Activated T-helper 17 cell treated with anti-CD3 and anti-CD28 coated beads, Interleukin-2, amount 50 U/mL, for 72 hours (primary cell): ENCODE results near the gene MAZ. TPM values are rescaled to one million over a fixed set of nuclear protein-coding genes. Genes with fewer than 3 reads are reported as not detected.
"Not testable (repeated sequence)": the region's sequence is repeated elsewhere in the genome, so short reads cannot be mapped to it uniquely, and the experiment has no call there.

Experiments
- ATAC-seq: fragments of 150-1000 bp; cut with Tn5 transposase; replicated peaks from 2 replicates; pipeline ENCODE4 v1.10.0; 2021; ENCODE audit warnings: mild to moderate bottlenecking, moderate library complexity
- H3K27ac Mint-ChIP-seq: one replicate; pipeline ENCODE4 v1.8.0; 2022; ENCODE audit warnings: mixed read lengths
- H3K27me3 Mint-ChIP-seq: one replicate; pipeline ENCODE4 v1.8.0; 2022; ENCODE audit warnings: mixed read lengths
- H3K36me3 Mint-ChIP-seq: one replicate; pipeline ENCODE4 v1.8.0; 2022; ENCODE audit warnings: low read depth, mild to moderate bottlenecking, mixed read lengths
- H3K4me1 Mint-ChIP-seq: one replicate; pipeline ENCODE4 v1.8.0; 2022; ENCODE audit warnings: mixed read lengths
- H3K4me3 Mint-ChIP-seq: one replicate; pipeline ENCODE4 v1.8.0; 2022; ENCODE audit warnings: mild to moderate bottlenecking, mixed read lengths
- H3K9me3 Mint-ChIP-seq: one replicate; pipeline ENCODE4 v1.8.0; 2022; ENCODE audit warnings: mixed read lengths
- total RNA-seq, 2 donors: library from RNA; stranded (reverse); gene quantifications; one replicate each; pipeline ENCODE4 v1.2.3, GENCODE V29; 2022

Gene MAZ
- total RNA-seq, 2 donors from 2014 or later = 239 to 288 TPM

- Mint-ChIP-seq H3K27me3 (no peaks in the 10 kb centered on the region), H3K27ac (peak overlapping the region; percentile 96), H3K36me3 (peaks cover 82% of the 10 kb centered on the region)
Measured at GRCh38 chr16:29820730-29821642, 14.7 kb downstream of the MAZ start.

DNA sequence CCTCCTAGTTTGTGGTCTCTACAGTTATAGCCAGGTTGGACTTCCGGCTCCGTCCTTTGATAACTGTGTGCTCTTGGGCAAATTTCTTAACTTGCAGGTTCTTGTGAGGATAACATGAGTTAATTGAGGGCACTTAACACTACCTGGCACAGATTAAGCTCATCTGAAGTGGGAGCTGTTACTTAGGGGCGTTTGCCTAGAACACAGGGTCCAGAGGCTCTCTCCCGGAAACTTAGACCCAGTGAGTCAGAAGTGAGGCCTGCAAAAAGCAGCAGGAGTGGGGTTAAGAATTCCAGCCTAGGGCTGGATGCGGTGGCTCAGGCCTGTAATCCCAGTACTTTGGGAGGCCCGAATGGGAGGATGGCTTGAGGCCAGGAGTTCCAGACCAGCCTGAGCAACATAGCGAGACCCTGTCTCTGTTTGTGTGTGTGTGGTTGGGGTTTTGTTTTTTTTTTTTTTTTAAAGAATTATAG is 15.3 kb downstream of the MAZ start:
- Mint-ChIP-seq H3K4me3 (peak overlapping the region; percentile 99), H3K4me1 (peaks cover 33% of the 10 kb centered on the region), H3K9me3 (no peaks in the 10 kb centered on the region), H3K27ac (peak overlapping the region; percentile 96), H3K27me3 (no peaks in the 10 kb centered on the region), H3K36me3 (peaks cover 76% of the 10 kb centered on the region)
- ATAC-seq = no peak

More at GRCh38 chr16:29820730-29821642, 14.7 kb downstream of the MAZ start:
- peak; percentile 61 for ATAC-seq
- H3K4me3 Mint-ChIP-seq = peak overlapping the region; percentile 99
- H3K9me3 Mint-ChIP-seq = no peaks in the 10 kb centered on the region
- peaks cover 32% of the 10 kb centered on the region for H3K4me1 Mint-ChIP-seq

GRCh38 chr16:29824589-29825144 is 18.3 kb downstream of the MAZ start:
- ATAC-seq = peak; percentile 4
- H3K36me3 Mint-ChIP-seq = peaks cover 59% of the 10 kb centered on the region
- peaks cover 24% of the 10 kb centered on the region for H3K4me1 Mint-ChIP-seq
- H3K4me3 Mint-ChIP-seq = peak overlapping the region; percentile 73
- H3K27ac Mint-ChIP-seq = peak overlapping the region; percentile 84
- no peaks in the 10 kb centered on the region for H3K27me3 Mint-ChIP-seq
- no peaks in the 10 kb centered on the region for H3K9me3 Mint-ChIP-seq

DNA sequence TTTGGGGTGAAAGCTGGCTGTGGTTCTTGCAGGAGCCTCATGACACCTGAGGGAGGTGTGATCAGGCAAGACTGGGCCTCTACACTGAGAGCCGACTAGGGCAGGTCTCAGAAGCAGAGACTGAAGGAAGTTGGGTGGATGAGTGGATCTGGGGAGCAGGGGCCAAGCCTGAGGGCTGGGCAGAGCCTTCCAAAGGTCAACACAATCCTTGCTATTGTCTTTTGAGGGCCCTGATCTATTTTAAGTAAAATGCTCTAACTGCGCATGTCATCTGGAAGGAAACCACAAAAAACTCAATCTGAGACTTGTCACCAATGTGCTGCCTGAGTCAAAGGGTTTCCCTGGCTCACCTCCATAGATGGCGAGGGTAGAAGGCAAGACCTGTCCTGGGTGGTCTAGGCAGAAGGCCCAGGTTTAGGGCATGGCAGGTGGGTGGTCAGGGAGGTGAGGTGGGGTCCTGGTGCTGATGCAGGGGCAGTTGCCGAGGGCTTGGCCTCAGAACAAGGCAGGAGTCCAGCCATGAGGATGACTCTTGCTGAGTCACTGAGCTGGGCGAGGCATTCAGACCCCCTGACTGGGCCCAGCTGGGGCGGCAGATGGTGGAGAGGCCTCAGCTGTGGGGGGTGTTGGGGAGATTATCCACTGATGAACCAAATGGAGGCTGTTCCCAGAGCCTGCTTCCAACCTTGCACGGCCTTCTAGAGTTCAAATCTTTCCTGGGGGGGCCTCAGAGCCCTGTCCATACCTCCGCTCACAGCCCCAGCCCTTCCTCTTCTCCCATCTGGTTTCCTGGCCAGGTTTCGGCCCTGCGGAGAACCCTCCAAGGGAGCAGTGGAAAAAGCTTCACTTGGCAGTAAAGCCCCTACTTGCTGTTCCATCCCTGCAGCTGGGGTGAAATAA is 19.1 kb downstream of the MAZ start:
- no peaks in the 10 kb centered on the region for H3K27me3 Mint-ChIP-seq
- peak; percentile 57 for ATAC-seq
- peaks cover 29% of the 10 kb centered on the region for H3K4me1 Mint-ChIP-seq
- H3K4me3 Mint-ChIP-seq = peak overlapping the region; percentile 73
- peak overlapping the region; percentile 84 for H3K27ac Mint-ChIP-seq
- peaks cover 59% of the 10 kb centered on the region for H3K36me3 Mint-ChIP-seq
- no peaks in the 10 kb centered on the region for H3K9me3 Mint-ChIP-seq

DNA sequence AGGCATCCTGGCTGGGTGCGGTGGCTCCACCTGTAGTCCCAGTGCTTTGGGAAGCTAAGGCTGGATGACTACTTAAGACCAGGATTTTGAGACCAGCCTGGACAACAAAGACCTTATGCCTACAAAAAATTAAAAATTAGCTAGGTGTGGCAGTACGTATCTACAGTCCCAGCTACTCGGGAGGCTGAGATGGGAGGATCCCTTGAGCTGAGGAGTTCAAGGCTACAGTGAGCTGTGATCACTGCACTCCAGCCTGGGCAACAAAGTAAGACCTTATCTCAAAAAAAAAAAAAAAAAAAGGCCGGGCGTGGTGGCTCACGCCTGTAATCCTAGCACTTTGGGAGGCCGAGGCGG is 20.0 kb downstream of the MAZ start:
- no peak for ATAC-seq
- Mint-ChIP-seq H3K4me3 (peak overlapping the region; percentile 73), H3K4me1 (peaks cover 29% of the 10 kb centered on the region), H3K27ac (peak overlapping the region; percentile 92), H3K36me3 (peaks cover 58% of the 10 kb centered on the region), H3K9me3 (no peaks in the 10 kb centered on the region), H3K27me3 (no peaks in the 10 kb centered on the region)

GRCh38 chr16:29830774-29831173 is 24.4 kb downstream of the MAZ start:
- H3K27ac Mint-ChIP-seq = peak overlapping the region; percentile 79

DNA sequence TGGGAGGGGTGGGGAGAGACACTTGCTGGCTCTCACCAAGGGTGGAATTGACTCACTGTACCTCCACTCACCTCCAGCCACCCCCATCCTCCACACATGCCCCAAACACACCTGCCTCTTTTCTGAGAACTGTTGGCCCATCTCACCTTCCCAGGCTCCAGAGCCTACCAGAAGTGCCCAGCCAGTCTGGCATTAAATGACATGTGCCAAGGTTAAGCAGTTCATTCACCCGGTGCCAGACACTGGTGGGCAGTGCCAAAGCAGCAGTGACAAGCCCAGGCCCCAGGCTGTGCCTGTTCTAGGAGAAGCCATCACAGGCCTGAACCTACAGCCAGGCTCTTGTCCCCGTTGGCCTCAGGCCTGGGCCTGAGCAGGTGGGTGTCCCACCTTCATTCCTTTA is 25.2 kb downstream of the MAZ start:
- Mint-ChIP-seq H3K4me3 (no peak overlapping the region), H3K27ac (peak overlapping the region; percentile 79), H3K9me3 (no peaks in the 10 kb centered on the region), H3K36me3 (peaks cover 80% of the 10 kb centered on the region), H3K27me3 (no peaks in the 10 kb centered on the region), H3K4me1 (peaks cover 24% of the 10 kb centered on the region)
- ATAC-seq = no peak

More at GRCh38 chr16:29830774-29831173, 24.4 kb downstream of the MAZ start:
- H3K4me1 Mint-ChIP-seq = peaks cover 26% of the 10 kb centered on the region
- ATAC-seq = no peak
- H3K9me3 Mint-ChIP-seq = no peaks in the 10 kb centered on the region
- no peaks in the 10 kb centered on the region for H3K27me3 Mint-ChIP-seq
- H3K4me3 Mint-ChIP-seq = no peak overlapping the region
- peaks cover 73% of the 10 kb centered on the region for H3K36me3 Mint-ChIP-seq

- Mint-ChIP-seq H3K27ac (peak overlapping the region; percentile 24), H3K36me3 (peaks cover 87% of the 10 kb centered on the region), H3K4me1 (peaks cover 16% of the 10 kb centered on the region)
- H3K9me3 Mint-ChIP-seq, ATAC-seq, H3K27me3 Mint-ChIP-seq, H3K4me3 Mint-ChIP-seq: not testable (repeated sequence)
Measured at GRCh38 chr16:29833219-29833618, 26.9 kb downstream of the MAZ start.

GRCh38 chr16:29834079-29834478 is 27.8 kb downstream of the MAZ start:
- Mint-ChIP-seq H3K36me3 (peaks cover 95% of the 10 kb centered on the region), H3K9me3 (no peaks in the 10 kb centered on the region), H3K4me1 (peaks cover 16% of the 10 kb centered on the region), H3K4me3 (no peak overlapping the region), H3K27me3 (no peaks in the 10 kb centered on the region), H3K27ac (peak overlapping the region; percentile 24)
- peak; percentile 71 for ATAC-seq

DNA sequence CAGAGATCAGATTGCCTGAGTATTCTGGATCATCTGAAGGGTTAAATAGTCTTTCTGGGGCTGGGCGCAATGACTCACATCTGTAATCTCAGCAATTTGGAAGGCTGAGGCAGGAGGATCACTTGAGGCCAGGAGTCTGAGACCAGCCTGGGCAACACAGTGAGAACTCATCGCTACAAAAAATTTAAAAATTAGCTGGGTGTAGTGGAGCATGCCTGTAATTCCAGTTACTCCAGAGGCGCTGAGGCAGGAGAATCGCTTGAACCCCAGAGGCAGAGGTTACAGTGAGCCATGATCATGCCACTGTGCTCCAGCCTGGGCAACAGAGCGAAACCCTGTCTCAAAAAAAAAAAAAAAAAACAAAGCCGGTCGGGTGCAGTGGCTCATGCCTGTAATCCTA is 29.6 kb downstream of the MAZ start:
- Mint-ChIP-seq H3K9me3 (no peaks in the 10 kb centered on the region), H3K4me3 (no peak overlapping the region), H3K36me3 (peaks cover 98% of the 10 kb centered on the region)

DNA sequence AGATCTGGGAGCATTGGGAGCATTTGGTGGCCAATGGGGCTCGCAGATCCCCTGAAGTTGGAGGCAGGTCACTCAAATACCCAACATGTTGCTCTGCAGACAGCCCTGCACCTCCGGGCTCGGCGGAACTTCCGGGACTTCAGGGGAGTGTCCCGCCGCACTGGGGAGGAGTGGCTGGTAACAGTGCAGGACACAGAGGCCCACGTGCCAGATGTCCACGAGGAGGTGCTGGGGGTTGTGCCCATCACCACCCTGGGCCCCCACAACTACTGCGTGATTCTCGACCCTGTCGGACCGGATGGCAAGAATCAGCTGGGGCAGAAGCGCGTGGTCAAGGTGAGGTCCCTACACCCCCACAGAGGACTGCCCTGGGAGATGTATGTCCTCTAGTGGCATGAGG is 30.3 kb downstream of the MAZ start:
- ATAC-seq = no peak
- H3K4me1 Mint-ChIP-seq = peaks cover 7% of the 10 kb centered on the region
- H3K27me3 Mint-ChIP-seq = no peaks in the 10 kb centered on the region
- no peak overlapping the region for H3K27ac Mint-ChIP-seq
- H3K36me3 Mint-ChIP-seq = peaks cover 98% of the 10 kb centered on the region
- no peaks in the 10 kb centered on the region for H3K9me3 Mint-ChIP-seq
- H3K4me3 Mint-ChIP-seq = no peak overlapping the region

More for the DNA sequence above, 29.6 kb downstream of the MAZ start:
- Mint-ChIP-seq H3K27me3 (no peaks in the 10 kb centered on the region), H3K4me1 (peaks cover 7% of the 10 kb centered on the region), H3K27ac (no peak overlapping the region)
- no peak for ATAC-seq

DNA sequence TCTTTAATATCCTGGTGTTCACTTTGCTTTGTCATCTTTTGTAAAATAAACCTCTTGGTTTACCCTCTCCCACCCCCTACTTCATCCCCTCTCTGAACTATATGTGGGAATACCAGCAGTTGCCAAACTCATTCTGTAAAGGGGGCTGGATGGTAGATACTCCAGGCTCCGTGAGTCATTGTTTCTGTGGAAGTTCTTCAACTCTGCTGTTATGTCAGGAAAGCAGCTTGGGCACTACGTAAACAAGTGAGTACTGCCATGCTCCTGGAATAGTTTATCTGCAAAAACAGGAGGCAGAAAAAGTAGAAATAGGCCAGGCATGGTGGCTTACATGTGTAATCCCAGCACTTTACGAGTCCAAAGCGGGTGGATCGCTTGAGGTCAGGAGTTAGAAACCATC is 31.5 kb downstream of the MAZ start:
- peaks cover 95% of the 10 kb centered on the region for H3K36me3 Mint-ChIP-seq
- H3K4me1 Mint-ChIP-seq = peaks cover 7% of the 10 kb centered on the region
- no peak for ATAC-seq

DNA sequence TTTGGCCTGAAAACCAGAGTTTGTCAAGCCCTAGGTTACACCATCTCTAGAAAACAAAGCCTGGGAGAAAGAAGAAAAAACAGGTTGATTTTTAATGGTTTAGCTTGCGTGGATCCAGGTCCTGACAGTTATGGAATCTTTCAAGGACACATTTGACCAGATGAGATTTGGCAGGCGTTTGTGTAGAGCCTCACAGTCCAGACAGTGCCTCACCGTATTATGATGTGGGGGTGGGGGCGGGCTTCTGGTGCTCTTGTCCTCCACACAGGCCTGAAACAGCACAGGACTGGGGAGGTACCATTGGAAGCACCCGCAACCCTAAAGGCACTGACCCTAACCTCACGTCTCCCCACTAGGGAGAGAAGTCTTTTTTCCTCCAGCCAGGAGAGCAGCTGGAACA is 33.5 kb downstream of the MAZ start:
- Mint-ChIP-seq H3K9me3 (no peaks in the 10 kb centered on the region), H3K4me1 (no peaks in the 10 kb centered on the region), H3K27ac (peak overlapping the region; percentile 65), H3K27me3 (no peaks in the 10 kb centered on the region), H3K4me3 (no peak overlapping the region), H3K36me3 (peaks cover 94% of the 10 kb centered on the region)
- ATAC-seq = no peak

More for the DNA sequence above, 31.5 kb downstream of the MAZ start:
- H3K27me3 Mint-ChIP-seq = no peaks in the 10 kb centered on the region
- no peaks in the 10 kb centered on the region for H3K9me3 Mint-ChIP-seq
- no peak overlapping the region for H3K4me3 Mint-ChIP-seq
- H3K27ac Mint-ChIP-seq = no peak overlapping the region

DNA sequence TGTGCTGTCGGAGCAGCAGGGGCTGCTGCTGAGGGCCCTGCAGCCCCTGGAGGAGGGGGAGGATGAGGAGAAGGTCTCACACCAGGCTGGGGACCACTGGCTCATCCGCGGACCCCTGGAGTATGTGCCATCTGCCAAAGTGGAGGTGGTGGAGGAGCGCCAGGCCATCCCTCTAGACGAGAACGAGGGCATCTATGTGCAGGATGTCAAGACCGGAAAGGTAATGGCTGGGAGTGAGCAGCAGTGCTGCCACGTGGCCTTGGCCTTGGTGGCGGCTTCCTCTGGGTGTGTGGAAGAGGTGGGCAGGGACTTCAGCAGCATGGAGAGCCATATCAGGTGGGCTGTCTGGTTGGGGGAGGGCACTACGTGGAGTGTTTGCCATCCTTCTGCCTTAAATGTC is 33.9 kb downstream of the MAZ start:
- ATAC-seq = no peak
- Mint-ChIP-seq H3K4me1 (no peaks in the 10 kb centered on the region), H3K9me3 (no peaks in the 10 kb centered on the region), H3K36me3 (peaks cover 94% of the 10 kb centered on the region), H3K27me3 (no peaks in the 10 kb centered on the region), H3K27ac (peak overlapping the region; percentile 65), H3K4me3 (no peak overlapping the region)
